ENCODE measurements around the gene INAVA.

DNA sequence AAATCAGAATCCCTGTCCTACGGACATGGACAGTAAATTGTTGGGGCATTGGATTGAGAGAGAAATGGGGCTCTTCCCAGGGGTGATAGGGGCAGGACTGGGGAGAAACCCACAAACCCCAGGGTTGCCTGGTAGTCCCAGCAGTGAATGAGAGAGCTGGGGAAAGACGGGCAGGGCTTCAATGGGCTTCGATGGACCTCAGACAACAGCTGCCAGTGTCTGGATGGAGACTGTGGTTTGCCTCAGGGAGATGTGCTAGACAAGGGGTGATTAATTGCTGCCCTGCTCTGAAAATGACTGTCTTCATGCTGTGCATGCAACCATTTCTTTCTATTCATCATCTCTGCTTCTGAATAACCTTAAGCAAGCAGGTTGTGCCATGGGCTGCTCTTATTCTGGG lies 14.5 kb upstream of the INAVA start:
- TF ChIP-seq CTCF (IDR thresholded peaks at IDR 0.05 in 2 of 3, conservative IDR thresholded peaks at IDR 0.05 in 1 of 3; ENCODE audit: control insufficient read depth in 2 of 3, extremely low read depth in 1 of 3, insufficient read depth in 1 of 3, low read depth in 3 of 3, low read length in 3 of 3) (no peak), RFX5 (IDR thresholded peaks at IDR 0.05; ENCODE audit: low read depth, low read length) (no peak), EZH2 (IDR thresholded peaks at IDR 0.05; ENCODE audit: borderline replicate concordance, control insufficient read depth, low read depth, low read length) (no peak), POLR2AphosphoS2 (IDR thresholded peaks at IDR 0.05; ENCODE audit: low read depth, low read length) (no peak), PML (IDR thresholded peaks at IDR 0.05; ENCODE audit: low read length) (no peak; the same call in 1 of the 2 replicates), SRF (IDR thresholded peaks at IDR 0.05; ENCODE audit: low read depth in 2 of 2, low read length in 2 of 2) (no peak), ELK1 (IDR thresholded peaks at IDR 0.05; ENCODE audit: low read depth, low read length) (no peak), SPI1 (IDR thresholded peaks at IDR 0.05; ENCODE audit: borderline replicate concordance, insufficient read depth, low read depth, low read length) (no peak), USF1 (IDR thresholded peaks at IDR 0.05; ENCODE audit: borderline replicate concordance, extremely low read length, insufficient read depth, low read depth, low read length) (no peak)

All from GM12878 (cell line).